Endothelial cell of umbilical vein (primary cell): ENCODE measurements around the gene AUTS2. TPM values are rescaled to one million over a fixed set of nuclear protein-coding genes. Genes with fewer than 3 reads are reported as not detected.

Experiments used
- BruUV-seq: library from RNA; stranded (reverse); fragments of 400-500 nt; replicated peaks from 2 replicates; lab custom pipeline; 2021; lab: Mats Ljungman, UMichigan
- CTCF ChIA-PET: fragments of 300-600, 350-600 bp; sonication (Branson Sonifier 250); formaldehyde crosslinking; loops from one replicate; lab custom pipeline; 2021; ENCODE audit warnings: antibody characterized with exemption, inconsistent platforms; lab: Charles Lee
- POLR2A ChIA-PET: fragments of 300-600, 350-600 bp; sonication (Branson Sonifier 250); formaldehyde crosslinking; loops from one replicate; lab custom pipeline; 2021; ENCODE audit warnings: antibody characterized with exemption, inconsistent platforms; lab: Charles Lee
- DNase-seq: peaks from one replicate; pipeline ENCODE4 v3.0.0-alpha.2; 2011; ENCODE audit warnings: low read depth, low spot score
- FAIRE-seq: peaks from 2 replicates; lab custom pipeline; 2011; peaks lifted over from hg19 to GRCh38; lab: Jason Lieb, UNC
- H2AFZ ChIP-seq: 2 replicates; pipeline ENCODE4 v1.6.0; 2012; ENCODE audit warnings: low read depth, low read length, control low read depth, inconsistent platforms
- H3K27ac ChIP-seq: 2 replicates; pipeline ENCODE4 v1.5.1; 2011; ENCODE audit warnings: low read depth, mild to moderate bottlenecking, control low read depth, low read length, moderate library complexity; ENCODE audit not compliant: insufficient read depth
- H3K27me3 ChIP-seq, 2 experiments: 2 replicates each; pipeline versions ENCODE4 v1.6.0 to v1.6.1; 2011; ENCODE audit warnings: low read length in 2 of 2, mixed read lengths in 1 of 2; ENCODE audit not compliant: control insufficient read depth in 2 of 2, insufficient read depth in 2 of 2
- H3K36me3 ChIP-seq, 2 experiments: 2 replicates in 1 of 2; 3 replicates in 1 of 2; pipeline ENCODE4 v1.5.1; 2011; ENCODE audit warnings: low read length in 2 of 2, mild to moderate bottlenecking in 1 of 2, moderate library complexity in 1 of 2; ENCODE audit not compliant: control insufficient read depth in 2 of 2, insufficient read depth in 2 of 2; ENCODE audit errors: extremely low read depth in 1 of 2
- H3K4me1 ChIP-seq: 3 replicates; pipeline ENCODE4 v1.5.1; 2011; ENCODE audit warnings: mild to moderate bottlenecking, low read length; ENCODE audit not compliant: control insufficient read depth, insufficient read depth; ENCODE audit errors: extremely low read depth
- H3K4me2 ChIP-seq: 2 replicates; pipeline ENCODE4 v1.6.1; 2011; ENCODE audit warnings: low read length, control low read depth, mixed read lengths; ENCODE audit not compliant: insufficient read depth
- H3K4me3 ChIP-seq, 3 experiments: fragments of 200-600 bp in 1 of 3; sonication (generic), shearing (Covaris generic) in 1 of 3; replicated peaks in 1 of 3; 2 replicates each; pipeline ENCODE4 v1.5.1; 2011 to 2016; ENCODE audit warnings: control low read depth in 3 of 3, low read length in 3 of 3, mild to moderate bottlenecking in 2 of 3, inconsistent platforms in 1 of 3, low read depth in 1 of 3, moderate library complexity in 1 of 3; ENCODE audit not compliant: insufficient read depth in 1 of 3
- H3K79me2 ChIP-seq: 2 replicates; pipeline ENCODE4 v1.6.0; 2012; ENCODE audit warnings: low read length, inconsistent platforms; ENCODE audit not compliant: control insufficient read depth, insufficient read depth
- H3K9ac ChIP-seq: replicated peaks from 2 replicates; pipeline ENCODE3; 2011; ENCODE audit warnings: low read length, control low read depth; ENCODE audit not compliant: insufficient read depth; ENCODE audit errors: extremely low read depth
- H3K9me1 ChIP-seq: replicated peaks from 3 replicates; pipeline ENCODE4 v1.6.0; 2011; ENCODE audit warnings: mild to moderate bottlenecking, low read length; ENCODE audit not compliant: control insufficient read depth, insufficient read depth; ENCODE audit errors: extremely low read depth
- H3K9me3 ChIP-seq: replicated peaks from 2 replicates; pipeline ENCODE4 v1.5.1; 2012; ENCODE audit warnings: low read length, inconsistent platforms; ENCODE audit not compliant: control insufficient read depth, insufficient read depth
- H4K20me1 ChIP-seq: replicated peaks from 2 replicates; pipeline ENCODE3; 2011; ENCODE audit warnings: mild to moderate bottlenecking, low read length; ENCODE audit not compliant: control insufficient read depth, insufficient read depth; ENCODE audit errors: extremely low read depth
- CTCF ChIP-seq, 2 donors: IDR thresholded peaks; 1 replicate in 1 of 2; 2 replicates in 1 of 2; pipeline ENCODE4 v1.5.1; 2011; ENCODE audit warnings: low read length in 2 of 2, mild to moderate bottlenecking in 2 of 2, moderate library complexity in 2 of 2, control low read depth in 1 of 2, inconsistent platforms in 1 of 2, low read depth in 1 of 2; ENCODE audit not compliant: insufficient read depth in 1 of 2; ENCODE audit errors: extremely low read depth in 1 of 2
- EZH2 ChIP-seq: IDR thresholded peaks from 2 replicates; pipeline ENCODE4 v1.6.1; 2012; ENCODE audit warnings: borderline replicate concordance, low read depth, mild to moderate bottlenecking, moderate library complexity, low read length, inconsistent platforms; ENCODE audit not compliant: severe bottlenecking
- FOS ChIP-seq: IDR thresholded peaks from 2 replicates; pipeline ENCODE4 v1.6.1; 2011; ENCODE audit warnings: mild to moderate bottlenecking, low read length, moderate library complexity, borderline replicate concordance; ENCODE audit not compliant: insufficient read depth
- GATA2 ChIP-seq: IDR thresholded peaks from 2 replicates; pipeline ENCODE4 v1.7.0; 2011; ENCODE audit warnings: low read depth, mild to moderate bottlenecking, moderate library complexity, mixed read lengths, low read length; ENCODE audit not compliant: insufficient read length, insufficient read depth
- JUN ChIP-seq: IDR thresholded peaks from 2 replicates; pipeline ENCODE4 v1.6.1; 2011; ENCODE audit warnings: borderline replicate concordance, low read depth; ENCODE audit not compliant: insufficient read length, insufficient read depth
- MAX ChIP-seq: IDR thresholded peaks from 2 replicates; pipeline ENCODE4 v1.6.1; 2011; ENCODE audit not compliant: insufficient read depth, insufficient read length
- MYC ChIP-seq: IDR thresholded peaks from one replicate; pipeline ENCODE4 v1.6.1; 2011; ENCODE audit warnings: mild to moderate bottlenecking, low read depth, low read length
- POLR2A ChIP-seq: IDR thresholded peaks from 2 replicates; pipeline ENCODE4 v1.6.1; 2012; ENCODE audit warnings: low read depth, mild to moderate bottlenecking, control low read depth, low read length
- POLR2AphosphoS5 ChIP-seq: IDR thresholded peaks from 2 replicates; pipeline ENCODE4 v1.6.1; 2012; ENCODE audit warnings: low read depth, mild to moderate bottlenecking, control low read depth, low read length, moderate library complexity; ENCODE audit not compliant: insufficient read depth
- dilution Hi-C: fragments of 300-500 bp; cut with MboI; formaldehyde crosslinking; loops from one replicate; pipeline ENCODE4 v1.15.0; 2019; ENCODE audit warnings: low sequenced_read_pairs; ENCODE audit not compliant: extremely low pct_ligation_motif_present
- intact Hi-C: fragments of 100-400 bp; cut with micrococcal nuclease; formaldehyde crosslinking; loops from one replicate; pipeline ENCODE4 v1.10.0; 2022
- polyA plus RNA-seq, 4 experiments: library from polyadenylated mRNA; depleted of rRNA in 3 of 4; stranded (reverse) in 3 of 4; unstranded in 1 of 4; fragments of >200 nt; gene quantifications; 2 replicates each; pipeline versions ENCODE4 v1.2.1 to v1.2.3, GENCODE V29; 2011 to 2012; ENCODE audit warnings: missing spikeins in 1 of 4
- total RNA-seq: library from RNA; stranded (reverse); gene quantifications from 2 replicates; pipeline ENCODE4 v1.2.3, GENCODE V29; 2021

AUTS2 gene
- total and polyA plus RNA-seq, 2 donors (not counting 3 experiments of a cell fraction or from before 2014, with no cell fraction given) = 0.59 to 8.0 TPM

- no peak for TF ChIP-seq MYC
- no peak for TF ChIP-seq POLR2AphosphoS5
- TF ChIP-seq FOS = no peak
- no peak for TF ChIP-seq GATA2
- TF ChIP-seq CTCF (IDR thresholded peaks at IDR 0.05; ENCODE audit: extremely low read depth in 1 of 2, insufficient read depth in 1 of 2, low read depth in 1 of 2, low read length in 2 of 2) = no peak
- no peak for TF ChIP-seq EZH2
- no peak for TF ChIP-seq JUN
- no peak for TF ChIP-seq POLR2A
- no peak for TF ChIP-seq MAX
- Histone ChIP-seq H3K4me1 (no peaks in the 10 kb centered on the region), H3K27me3 (no peaks in the 10 kb centered on the region), H3K4me2 (no peak overlapping the region), H3K27ac (no peak overlapping the region), H3K9me3 (no peaks in the 10 kb centered on the region), H3K36me3 (no peaks in the 10 kb centered on the region), H3K79me2 (no peaks in the 10 kb centered on the region), H4K20me1 (no peaks in the 10 kb centered on the region), H2AFZ (no peak overlapping the region), H3K4me3 (no peak overlapping the region), H3K9me1 (no peaks in the 10 kb centered on the region), H3K9ac (no peak overlapping the region)
- no TSS peak for BruUV-seq
- DNase-seq = no peak
- POLR2A ChIA-PET = no interaction called here
- dilution Hi-C loops (no loop called here), intact Hi-C loops (no loop called here)
- no peak for FAIRE-seq
- CTCF ChIA-PET = no interaction called here
Measured at GRCh38 chr7:70047384-70047783, 449.1 kb downstream of the AUTS2 start.
